ENCODE data around the gene SLC15A2. TPM values are rescaled to one million over a fixed set of nuclear protein-coding genes. Genes with fewer than 3 reads are reported as not detected.

SLC15A2 gene
- total and polyA plus RNA-seq, 10 of the 15 experiments (the other 5 are each of a cell fraction or from before 2014, with no cell fraction given) = 0.64 to 7.2 (median 2.4) TPM

GRCh38 chr3:121914081-121914998, 20.1 kb downstream of the SLC15A2 start:
- FAIRE-seq = no peak
- H2AFZ ChIP-seq (ENCODE audit: control insufficient read depth, low read depth, low read length) = no peak overlapping the region
- no peaks in the 10 kb centered on the region for H3K4me1 ChIP-seq (ENCODE audit: control insufficient read depth, insufficient read depth, low read length)
- H3K9me3 ChIP-seq (replicated peaks; ENCODE audit: control insufficient read depth, insufficient read depth, low read length) = no peaks in the 10 kb centered on the region
- intact Hi-C loops (cut with micrococcal nuclease; ENCODE audit: unreplicated experiment) = no loop called here
- no TSS peak for BruUV-seq (replicated peaks)
- H3K9ac ChIP-seq (ENCODE audit: control insufficient read depth, insufficient read depth, low read length) = no peak overlapping the region
- TF ChIP-seq RAD21 (IDR thresholded peaks at IDR 0.05; ENCODE audit: insufficient read depth, low read depth, low read length) = no peak
- no peak for TF ChIP-seq CREB1 (IDR thresholded peaks at IDR 0.05; ENCODE audit: low read depth)
- no peak for TF ChIP-seq KLF5 (IDR thresholded peaks at IDR 0.05; ENCODE audit: partially characterized antibody)
- no peak for TF ChIP-seq ETV6 (conservative IDR thresholded peaks at IDR 0.05 in 1 of 2, IDR thresholded peaks at IDR 0.05 in 1 of 2; ENCODE audit: borderline replicate concordance in 1 of 2, low read depth in 1 of 2)
- no peak for TF ChIP-seq FOXM1 (IDR thresholded peaks at IDR 0.05; ENCODE audit: low read depth, low read length)
- TF ChIP-seq CEBPB (IDR thresholded peaks at IDR 0.05; ENCODE audit: borderline replicate concordance in 1 of 2, low read depth in 2 of 2, low read length in 2 of 2) = no peak
- no peak for TF ChIP-seq SRF (IDR thresholded peaks at IDR 0.05; ENCODE audit: low read depth in 2 of 2, low read length in 2 of 2)
- TF ChIP-seq CHD1 (IDR thresholded peaks at IDR 0.05; ENCODE audit: low read depth, low read length) = no peak
- TF ChIP-seq HSF1 (IDR thresholded peaks at IDR 0.05; ENCODE audit: low read depth, low read length) = no peak
- no peak for TF ChIP-seq RCOR1 (conservative IDR thresholded peaks at IDR 0.05; ENCODE audit: low read depth, low read length)
- no peak for TF ChIP-seq E4F1 (IDR thresholded peaks at IDR 0.05; ENCODE audit: borderline replicate concordance, partially characterized antibody)
- TF ChIP-seq TCF3 (IDR thresholded peaks at IDR 0.05; ENCODE audit: borderline replicate concordance, insufficient read depth, low read depth, low read length) = no peak
- TF ChIP-seq RUNX3 (IDR thresholded peaks at IDR 0.05; ENCODE audit: low read length) = no peak
- SMC1A ChIA-PET (ENCODE audit: uncharacterized antibody, unreplicated experiment) = interaction anchor here (0.7 to 1.0 kb wide), 4 partner anchors 43 to 267 kb away, joined by 3 to 5 read pairs (median 3); no protein-coding TSS in a partner anchor
- no peak overlapping the region for H3K4me2 ChIP-seq (ENCODE audit: control insufficient read depth, insufficient read depth)
- RAD21 ChIA-PET (ENCODE audit: unreplicated experiment) = no interaction called here
- CTCF ChIA-PET = interaction anchor here (1.6 kb wide), 1 partner anchor 81 kb away, joined by 4 read pairs; no protein-coding TSS in a partner anchor
- 98% methylated on average over 10 of the region's 12 CpGs for WGBS (ENCODE audit: insufficient coverage, insufficient replicate concordance, low lambda C conversion rate, missing lambda C conversion rate)
- POLR2A ChIA-PET = no interaction called here
- peaks cover 0 to 29% of the 10 kb centered on the region in 2 experiments; a peak in 3 of 4 replicates for H3K36me3 ChIP-seq (ENCODE audit: control insufficient read depth in 2 of 2, insufficient read depth in 2 of 2, low read length in 1 of 2)
- in situ Hi-C loops (cut with MboI) = no loop called here
- ATAC-seq = no peak
- no peaks in the 10 kb centered on the region for H3K79me2 ChIP-seq (ENCODE audit: control insufficient read depth, insufficient read depth, low read length)
- no peaks in the 10 kb centered on the region for H3K27me3 ChIP-seq (replicated peaks in 1 of 2; ENCODE audit: control insufficient read depth in 2 of 2, insufficient read depth in 2 of 2, low read length in 1 of 2)
- no peak for DNase-seq (ENCODE audit: low read depth, low spot score)
- no peak overlapping the region for H3K27ac ChIP-seq (ENCODE audit: control insufficient read depth, insufficient read depth)
- no peak overlapping the region for H3K4me3 ChIP-seq
- no peaks in the 10 kb centered on the region for H4K20me1 ChIP-seq (ENCODE audit: control insufficient read depth, insufficient read depth)
